ENCODE results near the gene ENO2.
A peak's percentile ranks its signal among the peaks of the same experiment; 100 is the strongest.
"Not testable (repeated sequence)": the region's sequence is repeated elsewhere in the genome, so short reads cannot be mapped to it uniquely, and the experiment has no call there.

Gene ENO2

DNA sequence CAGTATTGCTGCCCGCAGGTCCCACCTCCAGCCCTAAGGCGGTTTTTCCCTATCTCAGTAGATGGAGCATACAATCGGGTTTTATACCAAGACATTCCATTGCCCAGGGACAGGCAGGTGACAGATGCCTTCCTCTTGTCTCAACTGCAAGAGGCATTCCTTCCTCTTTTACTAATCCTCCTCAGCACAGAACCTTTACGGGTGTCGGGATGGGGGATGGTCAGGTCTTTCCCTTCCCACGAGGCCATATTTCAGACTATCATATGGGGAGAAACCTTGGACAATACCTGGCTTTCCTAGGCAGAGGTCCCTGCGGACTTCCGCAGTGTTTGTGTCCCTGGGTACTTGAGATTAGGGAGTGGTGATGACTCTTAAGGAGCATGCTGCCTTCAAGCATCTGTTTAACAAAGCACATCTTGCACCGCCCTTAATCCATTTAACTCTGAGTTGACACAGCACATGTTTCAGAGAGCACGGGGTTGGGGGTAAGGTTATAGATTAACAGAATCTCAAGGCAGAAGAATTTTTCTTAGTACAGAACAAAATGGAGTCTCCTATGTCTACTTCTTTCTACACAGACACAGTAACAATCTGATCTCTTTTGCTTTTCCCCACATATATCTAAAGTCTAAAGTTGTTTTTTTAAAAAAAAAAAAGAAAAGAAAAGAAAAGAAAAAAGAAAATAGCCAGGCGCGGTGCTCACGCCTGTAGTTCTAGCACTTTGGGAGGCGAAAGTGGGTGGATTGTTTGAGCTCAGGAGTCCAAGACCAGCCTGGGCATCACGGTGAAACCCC lies 28.0 kb upstream of the ENO2 start:
- not testable (repeated sequence) for DNase-seq (ENCODE audit: low spot score); FAIRE-seq

DNA sequence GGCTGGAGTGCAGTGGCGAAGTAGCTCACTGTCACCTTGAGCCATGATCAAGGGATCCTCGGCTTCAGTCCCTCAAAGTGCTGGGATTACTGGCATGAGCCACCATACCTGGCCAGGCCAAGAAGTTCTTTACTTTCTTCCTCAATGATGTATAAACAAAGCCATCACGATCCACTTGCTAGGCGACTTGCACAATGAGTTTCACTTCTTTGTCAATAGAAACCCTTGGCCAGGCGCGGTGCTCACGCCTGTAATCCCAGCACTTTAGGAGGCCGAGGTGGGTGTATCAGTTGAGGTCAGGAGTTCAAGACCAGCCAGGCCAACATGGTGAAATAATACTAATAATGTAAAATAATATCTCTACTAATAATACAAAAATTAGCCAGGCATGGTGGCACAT lies 26.9 kb upstream of the ENO2 start:
- DNase-seq (ENCODE audit: low spot score) (no peak), FAIRE-seq (no peak)

GRCh38 chr12:6888360-6888759 lies 26.0 kb upstream of the ENO2 start:
- DNase-seq (ENCODE audit: low spot score): no peak
- no peak for FAIRE-seq

DNA sequence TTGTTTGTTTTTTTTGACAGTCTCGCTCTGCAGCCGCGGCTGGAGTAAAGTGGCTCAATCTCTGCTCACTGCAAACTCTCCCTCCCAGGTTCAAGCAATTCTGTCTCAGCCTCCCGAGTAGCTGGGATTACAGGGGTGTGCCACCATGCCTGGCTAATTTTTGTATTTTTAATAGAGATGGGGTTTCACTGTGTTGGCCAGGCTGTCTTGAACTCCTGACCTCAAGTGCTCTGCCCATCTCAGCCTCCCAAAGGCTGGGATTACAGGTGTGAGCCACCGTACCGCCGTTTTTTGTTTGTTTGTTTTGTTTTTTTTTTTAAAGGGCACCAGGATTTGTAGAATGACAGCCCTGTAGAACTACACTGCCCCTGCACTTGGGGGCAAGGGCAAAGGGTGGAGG lies 25.6 kb upstream of the ENO2 start:
- FAIRE-seq; DNase-seq (ENCODE audit: low spot score): not testable (repeated sequence)

DNA sequence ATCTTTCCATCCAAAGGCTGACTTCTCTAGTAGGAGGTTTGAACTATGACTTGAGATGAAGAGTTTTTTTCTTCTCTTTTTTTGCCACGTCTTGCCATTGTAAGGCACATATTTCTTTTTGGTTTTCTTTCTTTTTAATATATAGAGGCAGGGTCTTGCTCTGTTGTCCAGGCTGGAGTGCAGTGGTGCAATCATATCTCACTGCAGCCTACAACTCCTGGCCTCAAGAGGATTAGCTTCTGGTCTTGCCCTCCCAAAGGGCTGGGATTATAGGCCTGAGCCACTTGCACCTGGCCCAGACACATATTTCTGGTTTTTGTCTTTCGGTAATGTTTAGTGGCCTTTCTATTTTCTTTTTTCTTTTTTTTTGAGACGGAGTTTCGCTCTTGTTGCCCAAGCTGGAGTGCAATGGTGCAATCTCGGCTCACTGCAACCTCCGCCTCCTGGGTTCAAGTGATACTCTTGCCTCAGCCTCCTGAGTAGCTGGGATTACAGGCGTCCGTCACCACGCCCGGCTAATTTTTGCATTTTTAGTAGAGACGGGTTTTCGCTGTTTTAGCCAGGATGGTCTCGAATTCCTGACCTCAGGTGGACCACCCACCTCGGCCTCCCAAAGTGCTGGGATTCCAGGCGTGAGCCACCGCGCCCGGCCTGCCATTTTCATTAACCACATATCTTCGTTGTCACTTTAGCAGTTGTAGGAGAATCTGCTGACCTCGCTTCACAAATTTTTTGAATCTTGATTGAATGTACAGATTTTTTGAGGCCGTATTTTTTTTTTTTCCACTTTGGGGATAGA lies 24.4 kb upstream of the ENO2 start:
- not testable (repeated sequence) for DNase-seq (ENCODE audit: low spot score); FAIRE-seq

GRCh38 chr12:6890789-6891645 lies 23.4 kb upstream of the ENO2 start:
- DNase-seq (ENCODE audit: low spot score) (peak; percentile 91), FAIRE-seq (peak; percentile 11)

DNA sequence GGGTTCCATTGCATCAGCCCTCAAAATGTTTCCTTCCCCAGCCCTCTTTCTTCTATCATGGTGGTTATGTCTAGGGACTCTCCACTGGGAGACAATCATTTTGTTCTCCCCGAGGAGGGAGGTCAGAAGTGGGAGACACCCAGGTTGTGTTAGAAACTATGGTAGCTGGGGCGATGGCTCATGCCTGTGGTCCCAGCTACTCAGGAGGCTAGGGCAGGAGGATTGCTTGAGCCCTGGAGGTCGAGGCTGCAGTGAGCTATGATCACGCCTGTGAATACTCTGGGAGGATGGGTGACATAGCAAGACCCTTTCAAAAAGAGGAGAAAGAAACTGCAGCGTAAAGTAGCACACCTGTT lies 22.8 kb upstream of the ENO2 start:
- DNase-seq (ENCODE audit: low spot score) (no peak), FAIRE-seq (no peak)

GRCh38 chr12:6892683-6893082 lies 21.7 kb upstream of the ENO2 start:
- FAIRE-seq: not testable (repeated sequence)

DNA sequence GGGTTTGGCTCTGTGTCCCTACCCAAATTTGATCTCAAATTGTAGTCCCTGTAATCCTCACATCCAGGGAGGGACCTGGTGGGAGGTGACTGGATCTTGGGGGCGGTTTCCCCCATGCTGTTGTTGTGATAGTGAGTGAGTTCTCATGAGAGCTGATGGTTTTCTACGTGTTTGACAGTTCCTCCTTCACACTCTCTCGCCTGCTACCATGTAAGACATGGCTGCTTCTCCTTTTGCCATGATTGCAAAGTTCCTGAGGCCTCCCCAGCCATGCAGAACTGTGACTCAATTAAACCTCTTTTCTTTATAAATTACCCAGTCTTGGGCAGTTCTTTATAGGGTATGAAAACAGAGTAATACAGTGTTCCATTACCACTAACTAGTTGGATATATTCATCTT lies 20.1 kb upstream of the ENO2 start:
- DNase-seq (ENCODE audit: low spot score) (no peak), FAIRE-seq (no peak)

More at GRCh38 chr12:6892683-6893082, 21.7 kb upstream of the ENO2 start:
- DNase-seq (ENCODE audit: low spot score): not testable (repeated sequence)

DNA sequence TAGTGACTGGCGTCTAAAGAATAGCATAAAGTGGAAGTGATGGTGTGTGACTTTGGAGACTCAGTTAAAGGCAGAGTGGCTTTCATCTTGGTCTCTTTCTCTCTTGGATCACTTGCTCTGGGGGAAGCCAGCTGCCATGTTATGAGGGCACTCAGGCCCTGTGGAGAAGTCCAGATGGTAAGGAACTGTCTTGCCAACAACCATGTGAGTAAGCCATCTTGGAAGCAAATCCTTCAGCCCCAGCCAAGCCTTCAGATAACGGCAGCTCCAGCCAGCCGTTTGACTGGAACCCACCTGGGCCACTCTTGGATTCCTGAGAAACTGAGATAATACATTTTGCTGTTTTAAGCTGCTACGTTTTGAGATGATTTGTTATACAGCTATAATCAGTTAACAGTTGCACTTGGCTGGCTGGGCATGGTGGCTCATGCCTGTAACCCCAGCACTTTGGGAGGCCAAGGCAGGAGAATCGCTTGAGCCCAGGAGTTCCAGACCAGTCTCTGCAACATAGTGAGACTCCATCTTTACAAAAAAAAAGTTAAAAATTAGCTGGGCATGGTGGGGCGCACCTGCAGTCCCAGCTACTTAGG lies 17.4 kb upstream of the ENO2 start:
- no peak for DNase-seq (ENCODE audit: low spot score)
- no peak for FAIRE-seq

GRCh38 chr12:6899427-6899826 lies 15.0 kb upstream of the ENO2 start:
- FAIRE-seq: no peak

GRCh38 chr12:6899837-6900519 lies 14.4 kb upstream of the ENO2 start:
- FAIRE-seq: no peak
- DNase-seq (ENCODE audit: low spot score): no peak

More at GRCh38 chr12:6899427-6899826, 15.0 kb upstream of the ENO2 start:
- no peak for DNase-seq (ENCODE audit: low spot score)

DNA sequence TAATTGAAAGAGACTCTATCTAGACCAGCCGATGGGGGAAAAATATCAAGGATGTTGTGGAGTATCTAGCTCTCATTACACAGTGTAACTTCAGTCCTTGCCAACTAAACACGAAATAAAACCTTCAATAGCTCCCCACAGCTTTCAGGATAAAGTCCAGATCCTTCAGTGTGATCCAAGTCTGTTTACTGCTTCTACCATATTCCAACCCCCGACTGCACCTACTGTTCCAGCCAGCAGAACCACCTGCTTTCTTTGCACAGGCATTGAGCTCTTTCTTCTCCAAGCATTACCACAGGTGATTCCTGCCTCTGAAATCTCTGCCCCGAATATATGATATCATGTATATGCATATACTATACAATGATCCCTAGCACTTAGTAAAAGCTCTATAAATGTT lies 11.9 kb upstream of the ENO2 start:
- no peak for DNase-seq (ENCODE audit: low spot score)
- no peak for FAIRE-seq

DNA sequence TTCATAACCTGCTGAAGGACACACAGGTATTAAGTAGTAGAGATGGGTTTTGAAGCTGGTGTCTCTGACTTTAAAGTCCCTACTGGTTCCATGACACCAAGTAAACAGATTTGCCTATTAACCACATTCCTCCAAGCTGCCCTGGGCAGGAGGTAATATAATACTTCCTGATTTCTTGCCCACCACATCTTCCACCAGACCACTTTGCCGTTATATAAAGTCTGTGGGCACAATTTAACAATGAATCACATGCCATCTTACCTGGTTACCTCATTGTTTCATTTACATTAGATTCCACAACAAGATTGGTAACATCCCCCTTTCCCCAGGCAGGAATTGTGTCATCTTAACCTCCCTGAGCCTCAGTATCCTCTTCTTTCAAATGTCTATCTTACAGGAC lies 10.7 kb upstream of the ENO2 start:
- DNase-seq (ENCODE audit: low spot score) (peak; percentile 49), FAIRE-seq (no peak)

- FAIRE-seq: peak; percentile 84
- DNase-seq (ENCODE audit: low spot score): peak; percentile 79
Measured at GRCh38 chr12:6904280-6905276, 9.8 kb upstream of the ENO2 start, which contains the start of gene LRRC23. Gene LRRC23, plus strand, starts transcription at chr12:6904822. Its CDS starts 812 bp downstream, at chr12:6905634.

DNA sequence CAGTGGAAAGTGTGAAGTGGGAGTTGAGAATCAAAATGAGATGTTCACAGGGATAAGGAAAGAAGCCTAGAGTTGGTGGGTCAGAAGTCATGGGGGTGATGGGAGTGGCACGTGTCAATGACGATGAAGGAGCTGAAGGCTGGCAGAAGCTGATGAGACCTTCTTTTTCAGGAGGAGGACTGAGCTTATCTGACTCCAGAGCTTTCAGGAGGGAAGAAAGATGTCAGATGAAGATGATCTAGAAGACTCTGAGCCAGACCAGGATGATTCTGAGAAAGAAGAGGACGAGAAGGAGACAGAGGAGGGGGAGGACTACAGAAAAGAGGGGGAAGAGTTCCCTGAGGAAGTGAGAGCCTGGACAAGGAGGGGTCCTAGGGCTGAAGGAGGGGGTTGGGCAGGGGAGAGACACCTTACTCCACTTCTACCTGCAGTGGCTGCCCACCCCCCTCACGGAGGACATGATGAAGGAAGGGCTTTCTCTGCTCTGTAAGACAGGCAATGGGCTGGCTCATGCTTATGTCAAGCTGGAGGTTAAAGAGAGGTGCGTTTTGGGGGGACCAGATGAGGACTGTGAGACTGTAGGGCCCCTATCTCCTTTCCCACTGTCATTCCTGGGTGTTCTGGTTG lies 8.9 kb upstream of the ENO2 start:
- FAIRE-seq: no peak
- no peak for DNase-seq (ENCODE audit: low spot score)

DNA sequence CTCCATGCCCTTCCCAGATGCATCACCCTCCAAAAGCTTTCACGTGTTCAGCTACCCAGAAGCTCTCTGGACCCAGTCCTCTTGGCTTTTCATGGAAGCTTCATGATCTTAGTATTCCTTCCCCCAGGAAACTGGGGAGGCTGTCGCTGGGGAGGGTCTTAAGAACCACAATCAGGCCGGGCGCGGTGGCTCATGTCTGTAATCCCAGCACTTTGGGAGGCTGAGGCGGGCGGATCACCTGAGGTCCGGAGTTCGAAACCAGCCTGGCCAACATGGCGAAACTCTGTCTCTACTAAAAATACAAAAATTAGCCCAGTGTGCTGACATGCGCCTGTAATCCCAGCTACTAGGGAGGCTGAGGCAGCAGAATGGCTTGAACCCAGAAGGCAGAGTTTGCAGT lies 6.2 kb upstream of the ENO2 start:
- not testable (repeated sequence) for DNase-seq (ENCODE audit: low spot score); FAIRE-seq

DNA sequence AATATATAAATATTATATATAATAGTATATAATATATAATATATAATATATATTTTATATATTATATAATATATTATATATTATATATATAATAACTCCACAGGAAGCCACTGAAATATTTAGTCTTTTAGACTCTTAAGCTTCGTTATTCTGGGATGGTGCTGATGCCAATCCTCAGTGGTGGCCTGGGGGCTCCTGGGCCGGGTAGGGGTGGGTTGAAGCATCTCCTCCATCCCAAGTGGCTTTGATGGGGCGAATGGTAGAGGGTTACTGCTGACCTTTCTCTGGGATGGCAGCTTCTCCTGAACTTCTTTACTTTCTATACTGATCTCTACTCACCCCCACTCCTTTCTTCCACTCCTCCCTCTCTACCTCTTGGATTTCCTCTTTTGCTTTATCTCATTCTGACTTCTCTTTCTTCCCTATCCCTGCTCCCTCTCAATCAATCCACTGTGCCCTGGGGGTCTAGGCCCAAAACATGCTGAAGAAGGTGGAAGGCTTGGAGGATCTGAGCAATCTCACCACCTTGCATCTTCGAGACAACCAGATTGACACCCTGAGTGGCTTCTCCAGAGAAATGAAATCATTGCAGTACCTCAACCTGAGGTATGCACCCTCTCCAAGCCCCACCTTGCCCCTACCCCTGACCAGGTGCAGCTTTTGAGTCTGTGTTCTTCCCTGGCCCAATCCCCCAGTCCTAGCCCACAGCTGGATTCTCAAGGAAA lies 4.8 kb upstream of the ENO2 start:
- FAIRE-seq: no peak
- no peak for DNase-seq (ENCODE audit: low spot score)
